ENCODE data around the gene INTS11. TPM values are rescaled to one million over a fixed set of nuclear protein-coding genes. Genes with fewer than 3 reads are reported as not detected.
A peak's percentile ranks its signal among the peaks of the same experiment; 100 is the strongest.

Gene INTS11
- total and polyA plus RNA-seq, 9 of the 15 experiments (the other 6 are each of a cell fraction or from before 2014, with no cell fraction given): 3.6 to 183 (median 110) TPM

DNA sequence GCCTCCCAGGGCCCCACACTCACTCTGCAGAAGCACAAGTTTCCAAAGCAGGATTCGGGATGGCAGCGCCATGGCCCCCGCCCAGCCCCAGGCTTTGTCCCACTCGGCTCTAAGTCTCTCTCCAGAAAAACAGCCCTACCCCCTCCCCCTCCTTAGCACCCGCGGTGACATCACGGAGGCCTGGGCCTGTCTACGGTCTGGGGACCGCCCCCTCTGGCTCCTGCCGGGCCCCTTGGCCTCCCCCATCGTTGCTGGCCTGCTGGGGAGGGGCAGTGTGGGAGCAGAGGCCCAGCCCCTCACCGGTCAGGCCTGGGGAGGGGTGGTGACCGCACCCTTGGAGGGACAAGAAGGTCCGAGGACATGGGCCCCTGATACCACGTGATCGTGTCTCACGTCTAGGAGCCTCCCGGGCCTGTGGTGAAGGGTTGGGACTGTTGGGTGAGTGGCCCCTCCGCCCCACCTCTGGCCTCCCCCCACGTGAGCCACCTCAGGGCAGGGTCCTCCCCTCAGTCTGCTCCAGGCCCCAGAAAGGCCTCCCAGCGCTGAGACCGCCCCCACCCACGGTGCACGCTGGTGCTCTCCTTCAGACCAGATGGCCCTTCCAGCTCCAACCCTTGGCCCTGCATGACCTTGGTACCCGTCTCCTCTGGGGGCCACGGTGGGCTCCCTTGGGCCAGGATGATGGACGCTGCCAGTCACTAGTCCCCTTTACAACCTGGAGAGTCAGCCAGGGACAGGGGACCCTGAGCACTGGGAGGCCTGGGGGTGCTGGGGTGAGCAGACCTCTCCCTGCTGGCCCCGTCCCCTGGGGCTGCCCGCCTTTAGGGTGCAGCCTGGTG, 34.2 kb upstream of the INTS11 start, which contains the start of gene MXRA8 (continued):
- TF ChIP-seq ZNF644 (tag; IDR thresholded peaks at IDR 0.05; ENCODE audit: low read depth): no peak

DNA sequence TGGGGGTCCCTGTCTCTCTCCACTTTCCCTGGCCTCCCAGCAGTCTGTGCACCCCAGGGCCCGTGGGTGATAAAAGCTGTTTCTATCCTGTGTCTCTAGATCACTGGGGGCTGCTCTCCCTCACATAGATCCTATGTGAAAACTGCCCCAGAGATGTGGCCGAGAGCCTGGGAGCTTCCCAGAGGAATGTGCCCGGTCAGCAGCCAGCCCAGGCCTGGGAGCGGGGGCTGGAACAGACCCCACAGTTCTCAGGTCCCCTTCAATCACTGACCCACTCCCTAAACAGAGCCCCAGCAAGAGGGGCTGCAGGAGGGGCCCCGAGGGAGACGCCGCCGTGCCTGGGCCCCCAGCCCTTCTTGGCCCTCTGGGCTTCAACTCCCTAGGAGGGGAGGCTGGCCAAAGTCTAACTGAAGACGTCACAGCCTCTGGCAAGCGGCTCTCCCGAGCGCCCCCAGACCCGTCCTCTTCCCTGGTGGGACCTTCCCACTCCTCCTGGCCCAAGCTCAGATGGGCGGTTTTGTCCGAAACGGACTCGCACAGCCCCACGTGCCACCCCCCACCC, 33.5 kb upstream of the INTS11 start:
- FAIRE-seq: peak; percentile 6
- Histone ChIP-seq H3K79me2 (ENCODE audit: control insufficient read depth, insufficient read depth, low read length) (peaks cover 10% of the 10 kb centered on the region; the same call in 2 of the 3 replicates), H3K4me1 (replicated peaks in 1 of 2; ENCODE audit: control insufficient read depth in 2 of 2, insufficient read depth in 2 of 2, low read length in 2 of 2) (peaks cover 19 to 86% of the 10 kb centered on the region in 2 experiments), H3K36me3 (ENCODE audit: control insufficient read depth, insufficient read depth, low read length) (no peaks in the 10 kb centered on the region), H3K9me1 (ENCODE audit: control insufficient read depth, insufficient read depth, low read length) (no peaks in the 10 kb centered on the region), H3K4me3 (peak overlapping the region; percentile 33), H3K27ac (ENCODE audit: extremely low read depth, low read depth, low read length) (peak overlapping the region; percentile 74), H4K20me1 (replicated peaks; ENCODE audit: control insufficient read depth, insufficient read depth, low read length) (no peaks in the 10 kb centered on the region), H3K27me3 (ENCODE audit: control insufficient read depth in 2 of 2, insufficient read depth in 2 of 2, low read length in 2 of 2) (no peaks in the 10 kb centered on the region; a peak in 1 of 5 replicates), H3K9me3 (replicated peaks; ENCODE audit: control insufficient read depth, insufficient read depth, low read depth, low read length) (0 out of 2 replicates have a peak, but pooled peaks cover 2% of the 10 kb centered on the region), H3K9ac (ENCODE audit: insufficient read depth in 1 of 2, low read depth in 2 of 2, low read length in 2 of 2) (peak overlapping the region; percentile 74 to 89), H3K4me2 (ENCODE audit: insufficient read depth, low read length) (peak overlapping the region; percentile 71), H2AFZ (ENCODE audit: low read depth, low read length) (peak overlapping the region; percentile 99)
- TF ChIP-seq LEF1 (IDR thresholded peaks at IDR 0.05) (no peak), ARNT (IDR thresholded peaks at IDR 0.05) (0 out of 4 replicates have a peak, but pooled peaks of 1 of the 2 experiments have one; percentile 11)
- TF ChIP-seq, protein P1, sequence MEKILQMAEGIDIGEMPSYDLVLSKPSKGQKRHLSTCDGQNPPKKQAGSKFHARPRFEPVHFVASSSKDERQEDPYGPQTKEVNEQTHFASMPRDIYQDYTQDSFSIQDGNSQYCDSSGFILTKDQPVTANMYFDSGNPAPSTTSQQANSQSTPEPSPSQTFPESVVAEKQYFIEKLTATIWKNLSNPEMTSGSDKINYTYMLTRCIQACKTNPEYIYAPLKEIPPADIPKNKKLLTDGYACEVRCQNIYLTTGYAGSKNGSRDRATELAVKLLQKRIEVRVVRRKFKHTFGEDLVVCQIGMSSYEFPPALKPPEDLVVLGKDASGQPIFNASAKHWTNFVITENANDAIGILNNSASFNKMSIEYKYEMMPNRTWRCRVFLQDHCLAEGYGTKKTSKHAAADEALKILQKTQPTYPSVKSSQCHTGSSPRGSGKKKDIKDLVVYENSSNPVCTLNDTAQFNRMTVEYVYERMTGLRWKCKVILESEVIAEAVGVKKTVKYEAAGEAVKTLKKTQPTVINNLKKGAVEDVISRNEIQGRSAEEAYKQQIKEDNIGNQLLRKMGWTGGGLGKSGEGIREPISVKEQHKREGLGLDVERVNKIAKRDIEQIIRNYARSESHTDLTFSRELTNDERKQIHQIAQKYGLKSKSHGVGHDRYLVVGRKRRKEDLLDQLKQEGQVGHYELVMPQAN (IDR thresholded peaks at IDR 0.05; ENCODE audit: borderline replicate concordance): 0 out of 2 replicates have a peak, but pooled peaks have one; percentile 14
- TF ChIP-seq, protein P2, sequence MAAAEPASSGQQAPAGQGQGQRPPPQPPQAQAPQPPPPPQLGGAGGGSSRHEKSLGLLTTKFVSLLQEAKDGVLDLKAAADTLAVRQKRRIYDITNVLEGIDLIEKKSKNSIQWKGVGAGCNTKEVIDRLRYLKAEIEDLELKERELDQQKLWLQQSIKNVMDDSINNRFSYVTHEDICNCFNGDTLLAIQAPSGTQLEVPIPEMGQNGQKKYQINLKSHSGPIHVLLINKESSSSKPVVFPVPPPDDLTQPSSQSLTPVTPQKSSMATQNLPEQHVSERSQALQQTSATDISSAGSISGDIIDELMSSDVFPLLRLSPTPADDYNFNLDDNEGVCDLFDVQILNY (CRISPR knock-in tag; IDR thresholded peaks at IDR 0.05): no peak
- in situ Hi-C loops (cut with MboI): no loop called here
- BruUV-seq (replicated peaks): TSS peak; percentile 81
- no peak for DNase-seq (ENCODE audit: extremely low read depth in 1 of 4, low spot score in 3 of 4)
- ATAC-seq: peak; percentile 6
- intact Hi-C loops (cut with micrococcal nuclease): no loop called here
- ChIA-PET POLR2A (interaction anchor here (1.0 to 1.3 kb wide), 2 partner anchors 12 to 14 kb away, joined by 3 to 5 read pairs; no protein-coding TSS in a partner anchor), CTCF (ENCODE audit: low intra/inter-chr PET ratio) (no interaction called here)
- 40% methylated on average over 18 of the region's 18 CpGs for WGBS (ENCODE audit: insufficient coverage, low coverage, missing lambda C conversion rate)

All from K562 (cell line).